T1000 (cell line): ENCODE results near the gene CMC2.

Source experiments
- DNase-seq: peaks from one replicate; lab custom pipeline; 2025; ENCODE audit warnings: mixed read lengths; lab: John Stamatoyannopoulos, UW

CMC2 gene

DNA sequence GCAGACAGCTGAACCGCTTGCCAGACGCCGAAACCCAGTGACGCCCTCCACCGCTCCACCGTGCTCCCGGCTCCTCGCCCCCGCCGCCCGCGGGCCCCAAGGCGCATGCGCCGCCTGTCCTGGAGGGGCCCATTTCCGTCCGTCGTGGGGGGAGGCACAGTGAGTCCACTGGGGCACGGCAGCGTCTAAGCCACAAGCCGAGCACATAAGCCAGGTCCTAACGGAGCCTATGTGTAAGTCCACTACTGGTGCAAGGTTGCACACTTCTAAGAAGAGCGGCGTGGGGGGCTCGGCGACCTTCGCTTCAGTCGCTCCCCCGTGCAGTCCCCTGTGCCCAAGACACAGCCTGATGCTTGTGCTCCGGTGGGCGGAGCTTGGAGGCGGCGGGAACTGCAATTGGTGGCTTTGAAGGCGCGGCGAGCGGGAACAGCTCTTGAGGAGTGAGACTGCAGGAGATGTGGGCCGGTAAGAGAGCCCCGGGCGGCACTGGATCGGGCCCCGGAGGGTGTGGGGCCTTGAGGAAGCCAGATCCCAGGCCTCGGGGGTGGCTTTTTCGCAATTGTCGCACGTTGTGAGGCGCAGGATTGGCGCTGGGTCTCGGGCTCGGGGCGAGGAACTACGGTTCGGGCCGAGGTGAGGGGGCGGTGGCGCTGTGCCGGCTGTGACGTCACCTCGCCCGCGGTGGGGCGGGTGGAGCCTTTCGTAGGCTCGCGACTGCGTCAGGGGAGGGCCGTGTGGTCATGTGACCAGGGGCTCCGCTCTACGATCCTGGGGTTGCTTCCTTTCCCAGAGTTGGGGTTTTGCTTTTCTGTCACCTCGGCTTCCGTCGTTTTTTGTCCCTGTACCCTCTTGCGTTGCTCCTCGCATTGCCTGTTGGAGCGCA is at the start of gene CMC2, which contains the start of gene CENPN:
CMC2 (minus strand) TSS at position 73 of the 883 bp plus-strand sequence. CDS start 9,491 bp downstream, outside the sequence.
CENPN (plus strand) TSS at position 402 of the 883 bp plus-strand sequence. CDS start 4,726 bp downstream, outside the sequence.
- peak; percentile 90 for DNase-seq

DNA sequence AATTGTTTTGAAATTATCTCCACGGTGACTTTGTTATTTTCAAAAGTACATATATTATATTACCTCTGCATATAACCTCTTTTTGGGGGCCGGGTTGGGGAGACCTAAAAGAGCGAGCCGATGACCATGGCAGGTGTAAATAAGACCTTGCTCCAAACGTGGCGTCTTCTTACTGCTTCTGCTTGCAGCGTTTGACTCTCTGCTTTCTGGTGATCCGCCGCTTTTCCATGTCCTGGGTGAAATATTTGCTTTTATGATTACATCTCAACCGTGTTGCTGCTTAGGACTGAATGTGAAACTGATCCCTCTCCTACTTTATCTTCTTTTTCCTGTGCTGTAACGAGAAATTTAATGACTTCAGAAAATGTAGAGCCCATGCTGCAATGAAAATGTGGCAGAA is 47.1 kb upstream of the CMC2 start:
- DNase-seq, result no peak

DNA sequence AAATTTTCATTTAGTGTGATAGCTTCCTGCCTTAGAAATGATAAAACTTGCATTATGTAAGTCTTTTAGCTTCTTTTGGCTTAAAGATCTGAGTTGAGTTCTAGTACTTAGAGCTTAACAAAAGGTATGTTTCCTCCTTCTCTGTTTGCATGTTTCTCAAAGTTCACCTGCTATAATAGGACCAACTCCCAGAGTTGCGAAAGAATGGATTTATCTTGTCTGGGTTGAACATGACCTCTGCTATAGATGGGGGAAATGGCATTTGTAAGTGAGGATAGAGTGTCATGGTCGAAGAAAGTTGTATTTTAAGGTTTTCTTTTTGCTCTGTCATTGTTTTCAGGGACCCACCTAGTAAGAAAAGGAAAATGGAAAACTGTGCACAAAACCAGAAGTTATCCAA is 36.1 kb upstream of the CMC2 start:
- DNase-seq, result no peak

DNA sequence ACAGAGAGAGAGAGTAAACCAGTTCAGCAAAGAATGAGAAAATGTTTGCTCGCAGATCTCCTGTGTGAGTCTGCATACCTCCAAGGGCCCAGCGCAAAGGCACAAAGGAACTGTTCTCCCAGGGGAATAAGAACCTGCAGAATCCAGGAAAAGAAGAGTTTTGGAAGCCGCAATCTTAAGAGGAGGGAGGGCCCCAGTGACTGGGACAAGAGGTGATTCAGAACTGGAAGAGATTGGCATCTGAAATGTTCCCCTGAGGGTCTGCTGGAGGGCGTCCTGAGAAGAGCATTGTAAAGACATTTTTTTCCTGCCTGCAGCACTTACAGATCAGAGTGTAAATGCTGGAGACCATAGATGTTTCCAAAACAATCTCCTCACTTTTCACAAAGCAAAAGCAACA is 35.0 kb upstream of the CMC2 start:
- no peak for DNase-seq

DNA sequence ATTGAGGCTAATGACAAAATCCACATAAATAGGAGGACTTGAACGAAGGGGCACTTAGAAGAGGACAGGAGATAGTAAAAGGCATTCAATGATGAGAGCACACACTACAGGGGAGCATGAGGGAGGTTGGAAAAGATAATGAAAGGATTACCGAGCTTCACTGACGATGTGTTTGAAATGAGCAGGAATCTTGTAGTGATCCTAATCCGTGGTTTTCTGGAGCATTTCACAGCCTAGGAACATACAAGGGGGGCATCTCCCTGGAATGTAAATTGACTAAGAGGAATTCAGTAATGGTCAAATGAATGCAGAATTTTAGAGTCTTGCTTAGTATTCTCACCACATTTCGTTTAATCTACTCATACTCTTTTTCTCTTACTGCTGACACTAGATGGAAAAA is 34.2 kb upstream of the CMC2 start:
- no peak for DNase-seq

DNA sequence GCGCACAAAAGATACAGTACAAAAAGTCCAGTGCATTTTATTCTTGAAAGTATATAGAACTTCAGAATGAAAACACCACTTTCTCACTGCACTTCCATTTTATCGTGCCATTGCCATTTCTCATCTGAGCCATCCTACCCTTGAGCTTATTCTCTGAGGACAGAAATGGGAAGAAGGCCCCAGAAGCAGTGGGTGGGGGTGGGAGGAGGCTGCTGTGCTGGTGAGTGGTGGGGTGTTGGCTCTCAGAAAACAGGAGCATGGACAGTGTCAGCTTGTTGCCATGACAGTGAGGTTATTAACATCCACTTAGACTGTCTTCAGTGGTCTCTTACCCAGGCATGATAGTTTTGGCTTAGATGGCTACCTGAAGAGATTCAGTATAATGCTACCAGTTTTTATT is 33.4 kb upstream of the CMC2 start:
- DNase-seq, result no peak

DNA sequence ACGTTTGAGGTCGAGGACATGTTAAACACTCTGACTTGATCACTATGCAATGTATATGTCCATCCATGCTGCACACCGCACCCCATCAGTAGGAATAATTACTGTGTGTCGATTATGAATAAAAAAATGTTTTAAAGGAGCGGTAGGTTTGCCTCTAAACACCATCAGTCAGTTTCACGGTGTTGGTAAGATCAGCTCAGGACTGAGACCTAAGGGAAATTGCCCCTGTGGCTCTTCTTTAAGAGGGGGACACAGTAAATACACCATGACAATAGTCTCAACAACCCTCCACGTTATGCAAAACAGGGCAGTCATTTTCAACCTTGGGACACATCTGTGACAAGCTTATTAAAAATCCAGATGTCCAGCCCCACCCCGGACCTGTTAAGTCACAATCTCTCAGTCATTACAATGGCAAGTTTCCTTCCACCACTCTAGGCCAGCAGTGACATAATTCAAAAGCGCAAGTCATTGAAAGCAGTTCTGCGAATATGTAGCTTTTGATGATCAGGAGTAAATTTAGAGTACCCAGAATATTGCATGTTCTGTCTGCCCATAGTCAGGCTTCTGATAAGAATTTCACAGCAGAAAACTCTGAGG is 30.2 kb upstream of the CMC2 start:
- DNase-seq, result no peak

DNA sequence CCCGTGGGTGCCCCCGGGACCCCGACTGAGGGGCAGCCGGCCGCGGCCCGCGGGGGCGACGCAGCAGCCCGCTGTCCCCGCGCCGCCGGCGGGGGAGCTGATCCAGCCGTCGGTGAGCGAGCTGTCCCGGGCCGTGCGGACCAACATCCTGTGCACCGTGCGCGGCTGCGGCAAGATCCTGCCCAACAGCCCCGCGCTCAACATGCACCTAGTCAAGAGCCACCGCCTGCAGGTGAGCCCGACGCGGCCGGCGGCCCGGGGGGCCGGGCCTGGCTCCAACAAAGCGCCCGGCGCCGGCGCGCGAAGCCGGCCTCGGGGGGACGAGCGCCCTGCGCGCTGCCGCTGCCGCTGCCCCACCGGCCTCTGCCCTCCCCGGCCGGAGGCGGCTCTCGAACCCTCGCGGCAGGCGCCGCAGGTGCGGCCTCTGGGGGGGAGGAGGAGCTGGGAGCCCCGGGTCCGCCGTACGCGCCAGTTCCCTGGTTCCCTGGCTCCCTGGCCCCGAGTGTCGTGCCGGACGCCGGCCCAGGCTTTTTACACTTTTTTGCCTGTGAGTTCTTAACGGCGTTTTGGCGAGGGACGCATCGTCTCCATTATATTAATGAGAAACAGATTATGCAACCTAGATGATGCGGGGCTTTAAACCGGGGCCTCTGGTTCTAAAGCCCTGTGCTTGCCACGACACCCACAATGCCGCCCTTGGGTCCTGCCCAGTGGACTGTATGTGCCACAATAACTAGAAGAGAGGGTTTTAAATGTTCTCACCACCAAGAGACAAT is 29.5 kb upstream of the CMC2 start:
- no peak for DNase-seq

DNA sequence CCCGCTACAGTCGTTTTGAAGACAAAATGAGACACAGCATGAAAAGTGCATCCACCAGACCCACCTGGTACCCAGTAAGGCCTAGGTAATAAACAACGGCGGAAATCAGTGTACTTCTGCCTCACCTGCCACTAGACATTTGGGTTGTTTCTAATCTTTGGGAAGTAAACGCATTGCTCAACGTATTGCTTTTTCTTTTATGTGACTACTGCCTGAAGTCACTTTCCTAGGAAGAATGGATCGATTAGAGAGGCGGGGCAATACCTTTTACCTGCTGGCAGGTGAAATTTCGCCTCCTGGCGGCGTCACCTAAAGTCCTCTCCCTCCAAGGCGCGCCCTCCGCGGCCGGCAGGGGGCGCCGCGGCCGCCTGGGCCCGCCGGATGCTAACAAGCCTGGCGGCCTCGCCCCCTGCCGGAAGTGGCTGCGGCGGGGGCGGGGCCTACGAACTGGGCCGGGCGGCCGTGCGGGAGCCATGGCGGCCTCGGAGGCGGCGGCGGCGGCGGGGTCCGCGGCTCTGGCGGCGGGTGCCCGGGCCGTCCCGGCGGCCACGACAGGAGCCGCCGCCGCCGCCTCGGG is 28.8 kb upstream of the CMC2 start, which contains the start of gene ATMIN:
ATMIN (plus strand) TSS at position 445 of the 577 bp plus-strand sequence; CDS start at position 474, 29 bp downstream.
- peak; percentile 28 for DNase-seq

DNA sequence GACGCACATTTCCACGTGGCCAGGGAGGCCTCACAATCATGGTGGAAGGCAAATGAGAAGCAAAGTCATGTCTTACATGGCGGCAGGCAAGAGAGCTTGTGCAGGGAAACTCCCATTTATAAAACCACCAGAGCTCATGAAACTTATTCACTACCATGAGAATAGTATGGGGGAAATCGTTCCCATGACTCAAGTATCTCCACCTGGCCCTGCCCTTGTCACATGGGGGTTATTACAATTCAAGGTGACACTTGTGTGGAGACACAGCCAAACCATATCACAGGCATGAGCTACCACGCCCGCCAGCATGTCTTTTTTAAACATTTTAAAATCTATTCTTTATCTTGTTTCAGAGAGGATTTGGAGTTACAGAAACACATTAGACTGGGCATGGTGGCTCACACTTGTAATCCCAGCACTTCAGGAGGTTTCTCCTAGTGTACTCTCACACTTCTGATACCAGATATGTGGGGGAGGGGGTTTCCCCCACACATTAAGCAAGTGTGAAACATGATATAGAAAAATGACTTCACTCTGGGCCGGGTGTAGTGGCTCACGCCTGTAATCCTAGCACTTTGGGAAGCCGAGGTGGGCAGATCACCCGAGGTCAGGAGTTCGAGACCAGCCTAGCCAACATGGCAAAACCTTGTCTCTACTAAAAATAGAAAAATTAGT is 23.4 kb upstream of the CMC2 start:
- DNase-seq, result no peak

DNA sequence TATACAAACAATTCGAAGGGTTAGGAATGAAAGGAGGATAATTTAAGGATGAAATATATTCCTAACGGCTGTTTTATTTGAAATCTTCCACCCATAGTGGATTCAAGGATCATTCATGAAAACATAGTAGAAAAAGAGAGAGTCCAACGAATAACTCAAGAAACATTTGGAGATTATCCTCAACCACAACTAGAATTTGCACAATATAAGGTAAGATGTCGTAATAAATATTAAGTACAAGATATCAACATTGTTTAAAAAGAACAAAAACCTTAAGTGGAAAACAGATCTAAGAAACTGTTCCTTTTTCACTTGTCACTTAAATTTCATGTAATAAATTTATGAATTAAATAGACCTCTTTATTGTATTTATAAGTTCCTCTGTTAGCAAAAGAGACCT is 19.7 kb upstream of the CMC2 start:
- no peak for DNase-seq

DNA sequence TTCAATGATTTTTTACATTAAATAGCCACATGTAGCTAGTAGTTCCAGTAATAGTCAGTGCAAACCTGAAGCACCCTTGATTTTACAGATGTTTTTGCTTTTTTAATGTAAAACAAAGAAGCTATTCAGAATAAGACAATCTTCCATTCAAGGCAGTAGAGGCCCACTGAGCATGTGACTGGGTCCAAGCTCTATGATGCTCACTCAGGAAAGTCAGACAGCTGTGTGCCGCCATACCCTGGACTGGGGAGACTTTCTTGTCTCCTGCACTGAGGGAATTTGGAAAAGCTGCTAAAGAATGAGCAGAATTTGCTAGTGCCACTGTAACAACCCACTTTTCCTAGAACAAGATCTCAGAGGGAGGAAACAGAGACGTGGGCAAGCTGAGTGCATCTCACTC is 11.8 kb upstream of the CMC2 start:
- no peak for DNase-seq

DNA sequence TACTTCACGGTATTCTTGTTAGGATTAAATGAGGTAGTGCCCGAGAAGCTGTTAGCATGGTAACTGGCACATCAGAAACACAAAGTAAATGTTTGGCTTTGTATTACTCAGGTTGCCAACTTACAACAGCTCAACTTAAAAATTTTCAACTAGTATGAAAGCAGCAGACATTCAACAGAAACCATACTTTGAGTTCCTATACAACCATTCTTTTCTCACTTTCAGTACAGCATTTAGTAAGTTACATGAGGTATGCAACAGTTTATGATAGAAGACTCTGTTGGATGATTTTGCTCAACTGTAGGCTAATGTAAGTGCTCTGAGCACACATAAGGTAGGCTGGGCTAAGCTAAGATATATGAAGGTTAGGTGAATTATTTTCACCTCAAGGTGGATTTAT is 8.0 kb upstream of the CMC2 start:
- no peak for DNase-seq

DNA sequence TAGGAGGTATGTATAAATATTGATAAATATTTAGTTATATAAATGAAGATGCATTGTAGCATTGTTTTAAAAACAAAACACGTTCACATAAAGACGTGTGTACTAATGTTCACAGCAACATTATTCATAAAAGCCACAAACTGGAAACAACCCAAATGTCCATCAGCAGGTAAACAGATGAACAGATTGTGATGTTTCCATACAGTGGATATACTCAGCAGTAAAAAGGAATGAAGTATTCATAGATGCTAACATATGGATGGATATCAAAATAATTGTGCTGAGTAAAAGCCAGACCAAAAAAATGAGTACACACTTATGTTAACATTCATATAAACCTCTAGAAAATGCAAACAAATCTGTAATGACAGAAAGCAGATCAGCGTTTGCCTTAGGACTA is 6.3 kb upstream of the CMC2 start:
- DNase-seq, result no peak

DNA sequence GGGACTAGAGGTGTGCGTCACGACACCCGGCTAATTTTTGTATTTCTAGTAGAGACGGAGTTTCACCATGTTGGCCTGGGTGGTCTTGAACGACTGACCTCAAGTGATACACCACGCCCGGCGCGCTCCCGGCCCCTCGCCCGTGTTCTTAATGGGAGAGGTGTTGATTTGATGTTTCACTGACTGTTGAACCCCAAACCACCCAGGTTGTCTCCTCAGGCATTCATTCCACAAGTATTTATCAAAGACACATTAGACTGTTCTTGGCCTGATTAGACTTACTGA is 1.8 kb upstream of the CMC2 start:
- no peak for DNase-seq

DNA sequence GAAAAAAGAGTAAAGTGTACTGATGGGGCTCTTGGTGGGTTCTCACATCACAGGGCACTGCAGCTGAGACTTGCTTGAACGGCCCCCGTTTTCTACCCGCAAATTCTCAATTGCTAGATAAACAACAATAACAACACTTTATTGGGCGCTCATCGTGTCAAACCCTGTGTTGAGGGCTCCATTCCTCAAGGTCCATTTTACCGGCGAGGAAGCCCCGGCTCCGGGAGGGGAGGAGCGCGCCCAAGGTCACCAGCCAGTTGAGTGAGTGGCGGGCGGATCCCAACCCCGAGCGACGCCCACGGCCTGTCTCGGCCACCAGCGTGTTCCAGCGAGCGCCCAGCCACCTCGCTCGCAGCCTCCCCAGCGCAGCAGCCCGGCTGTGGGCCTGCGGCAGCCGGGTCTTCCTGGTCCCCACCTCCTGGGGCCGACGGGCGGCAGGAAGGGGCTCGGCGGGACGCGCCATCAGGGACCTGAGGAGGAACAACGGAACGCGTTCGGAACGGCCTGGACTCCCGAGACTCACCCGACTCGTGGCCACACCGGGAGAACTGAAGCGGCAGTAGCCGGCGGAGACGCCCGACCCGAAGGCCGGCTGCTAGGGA is 373 bp downstream of the CMC2 start:
- no peak for DNase-seq

DNA sequence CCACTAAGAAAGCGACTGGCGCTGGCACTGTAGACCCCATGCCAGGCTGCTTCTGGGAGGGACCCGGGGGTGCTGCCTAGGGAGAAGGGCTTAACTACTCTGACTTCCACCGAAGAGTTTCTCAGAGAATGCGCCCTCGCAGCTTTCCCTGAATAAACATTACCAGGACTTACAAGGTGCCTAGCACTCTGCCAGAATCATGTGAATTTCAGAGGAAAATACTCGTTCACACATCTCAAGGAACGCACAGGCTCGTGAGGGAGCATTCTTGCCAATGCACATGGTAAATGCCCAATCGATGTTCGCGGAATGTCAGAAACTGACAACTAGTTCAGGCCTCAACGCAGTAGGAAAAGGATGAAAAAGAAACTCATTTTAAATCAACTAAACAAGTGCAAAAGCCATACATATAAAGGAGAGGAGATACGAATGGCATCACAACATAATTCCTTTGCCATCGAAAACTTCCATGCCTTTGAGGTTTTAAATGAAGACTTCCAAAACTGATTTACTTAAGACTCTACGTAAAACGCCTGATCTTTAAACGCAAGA is 999 bp downstream of the CMC2 start:
- DNase-seq, result no peak

DNA sequence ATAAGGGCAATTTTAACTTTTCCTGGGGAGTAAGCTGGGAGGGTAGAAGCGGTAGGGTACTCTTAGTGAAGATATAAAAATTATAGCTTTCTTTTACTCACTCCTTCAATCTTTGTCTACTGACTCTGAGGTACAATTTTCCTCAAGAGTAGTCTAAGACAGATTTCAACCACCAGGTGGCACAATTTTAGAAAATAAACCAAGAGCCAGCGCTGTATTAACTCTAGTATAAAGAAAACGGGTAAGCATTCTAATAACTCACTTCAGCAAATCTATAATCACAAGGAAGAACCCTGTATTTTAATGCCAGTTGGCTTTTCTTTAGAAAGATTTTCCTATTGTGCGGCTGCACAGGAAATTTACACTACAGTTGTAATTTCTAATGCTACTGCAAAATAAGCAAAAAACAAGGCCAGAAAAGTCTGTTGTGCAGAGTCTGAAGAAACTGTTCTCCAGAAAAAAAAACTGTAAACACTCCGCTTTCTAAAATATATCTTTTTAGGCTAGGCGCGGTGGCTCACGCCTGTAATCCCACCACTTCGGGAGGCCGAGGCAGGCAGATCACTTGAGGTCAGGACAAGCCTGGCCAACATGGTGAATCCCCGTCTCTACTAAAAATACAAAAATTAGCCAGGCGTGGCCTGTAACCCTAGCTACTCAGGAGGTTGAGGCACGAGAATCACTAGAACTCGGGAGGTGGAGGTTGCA is 1.9 kb downstream of the CMC2 start:
- DNase-seq, result no peak

DNA sequence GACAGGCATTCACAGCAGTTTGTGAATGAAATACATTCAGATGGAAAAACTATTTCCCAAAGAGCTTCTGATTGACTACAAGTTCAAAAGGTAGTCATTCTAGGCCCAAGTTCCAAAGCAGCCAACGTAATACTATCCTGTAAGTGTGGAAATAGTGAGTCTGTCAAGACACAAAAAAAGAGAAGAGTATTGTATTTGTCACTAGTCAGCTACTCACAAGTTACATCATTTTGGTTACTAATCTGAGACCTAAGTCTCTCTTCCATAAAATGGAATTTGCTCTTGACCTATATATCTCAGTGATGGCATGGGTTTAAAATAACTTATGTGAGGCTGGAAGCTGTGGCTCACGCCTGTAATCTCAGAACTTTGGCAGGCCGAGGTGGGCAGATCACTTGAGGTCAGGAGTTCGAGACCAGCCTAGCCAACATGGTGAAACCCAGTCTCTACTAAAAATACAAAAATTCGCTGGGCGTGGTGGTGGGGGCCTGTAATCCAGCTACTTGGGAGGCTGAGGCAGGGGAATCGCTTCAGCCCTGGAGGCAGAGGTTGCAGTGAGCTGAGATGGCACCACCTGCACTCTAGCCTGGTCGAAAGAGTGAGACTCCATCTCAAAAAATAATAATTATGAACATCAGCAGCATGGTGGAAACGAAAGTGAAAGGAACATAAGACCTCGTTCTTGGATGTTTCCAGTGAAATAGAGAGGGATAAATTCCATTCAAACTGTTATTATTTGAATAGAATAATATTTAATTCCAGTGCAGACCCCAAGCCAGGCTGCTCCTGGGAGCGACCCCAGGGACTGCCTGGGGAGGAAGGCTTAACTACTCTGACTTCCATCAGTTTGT is 2.9 kb downstream of the CMC2 start:
- no peak for DNase-seq

DNA sequence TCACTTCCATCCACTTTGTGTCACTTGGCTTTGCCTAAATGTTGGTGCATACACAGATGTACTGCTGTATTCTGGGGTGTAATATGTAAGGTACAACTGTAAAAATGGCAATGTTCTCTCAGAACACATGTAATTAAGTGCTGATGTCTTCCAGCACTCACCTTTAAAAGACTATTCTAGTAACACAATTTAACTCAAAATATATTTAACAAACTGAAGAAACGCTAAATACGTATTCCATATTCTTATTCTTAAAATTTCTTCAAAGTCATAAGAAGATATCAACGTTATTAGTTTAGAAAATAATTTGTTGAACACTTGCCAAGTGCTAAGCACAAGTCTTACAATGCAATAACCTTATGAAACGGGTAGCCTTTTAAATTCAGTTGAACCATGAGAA is 3.6 kb downstream of the CMC2 start:
- DNase-seq, result no peak
